ENCODE measurements around the gene LATS2.

GRCh38 chr13:21100994-21101757, 39.8 kb upstream of the LATS2 start:
- TF ChIP-seq TARDBP (IDR thresholded peaks at IDR 0.05) (no peak), SP1 (IDR thresholded peaks at IDR 0.05) (no peak), ARNT (IDR thresholded peaks at IDR 0.05) (no peak), L3MBTL2 (conservative IDR thresholded peaks at IDR 0.05) (no peak), FOXA1 (IDR thresholded peaks at IDR 0.05) (no peak), FOXM1 (IDR thresholded peaks at IDR 0.05; ENCODE audit: borderline replicate concordance) (no peak), HDGF (IDR thresholded peaks at IDR 0.05; ENCODE audit: borderline replicate concordance) (no peak), NFRKB (IDR thresholded peaks at IDR 0.05) (no peak), ELF4 (IDR thresholded peaks at IDR 0.05) (no peak), SUZ12 (IDR thresholded peaks at IDR 0.05) (no peak), PKNOX1 (IDR thresholded peaks at IDR 0.05) (no peak), ZNF384 (IDR thresholded peaks at IDR 0.05) (no peak)
